GM12878 (cell line): ENCODE results near the gene FUZ. TPM values are rescaled to one million over a fixed set of nuclear protein-coding genes. Genes with fewer than 3 reads are reported as not detected.
A peak's percentile ranks its signal among the peaks of the same experiment; 100 is the strongest.

ENCODE experiments used
- ATAC-seq: fragments of 200-7000 bp; cut with Tn5 transposase; 3 replicates; pipeline ENCODE4 v1.9.1; 2020; ENCODE audit warnings: mild to moderate bottlenecking, moderate library complexity
- BruUV-seq: library from RNA; stranded (reverse); fragments of 400-500 nt; replicated peaks from 2 replicates; lab custom pipeline; 2021; lab: Mats Ljungman, UMichigan
- CTCF ChIA-PET: fragments of 300-600 bp; sonication (Branson Sonifier 250); formaldehyde crosslinking; extraction: SDS; loops from one replicate; lab custom pipeline; 2021; ENCODE audit warnings: inconsistent platforms; lab: Yijun Ruan, JAX
- POLR2A ChIA-PET: fragments of 350-600 bp; formaldehyde crosslinking; extraction: SDS; loops from one replicate; lab custom pipeline; 2021; ENCODE audit warnings: inconsistent platforms; lab: Charles Lee
- RAD21 ChIA-PET: fragments of 300-600 bp; sonication (Branson Sonifier 250); formaldehyde crosslinking; loops from one replicate; lab custom pipeline; 2023; ENCODE audit warnings: antibody characterized with exemption; ENCODE audit not compliant: unreplicated experiment; lab: Charles Lee
- SMC1A ChIA-PET: fragments of 300-600 bp; sonication (Branson Sonifier 250); formaldehyde crosslinking; loops from one replicate; lab custom pipeline; 2023; ENCODE audit not compliant: unreplicated experiment, uncharacterized antibody; lab: Charles Lee
- DNase-seq: peaks from one replicate; pipeline ENCODE4 v3.0.0-alpha.2; 2011; ENCODE audit warnings: low read depth, low spot score
- FAIRE-seq: peaks from 3 replicates; lab custom pipeline; 2011; peaks lifted over from hg19 to GRCh38; lab: Jason Lieb, UNC
- H2AFZ ChIP-seq: 2 replicates; pipeline ENCODE4 v1.6.0; 2011; ENCODE audit warnings: low read depth, low read length, control low read depth; ENCODE audit not compliant: control insufficient read depth
- H3K27ac ChIP-seq: 2 replicates; pipeline ENCODE4 v1.5.1; 2011; ENCODE audit warnings: control low read depth; ENCODE audit not compliant: control insufficient read depth, insufficient read depth
- H3K27me3 ChIP-seq, 2 experiments: replicated peaks in 1 of 2; 2 replicates each; pipeline versions ENCODE4 v1.6.0 to v1.6.1; 2011; ENCODE audit warnings: low read length in 1 of 2; ENCODE audit not compliant: control insufficient read depth in 2 of 2, insufficient read depth in 2 of 2
- H3K36me3 ChIP-seq, 2 experiments: 2 replicates each; pipeline ENCODE4 v1.5.1; 2011; ENCODE audit warnings: low read length in 1 of 2; ENCODE audit not compliant: control insufficient read depth in 2 of 2, insufficient read depth in 2 of 2
- H3K4me1 ChIP-seq: 2 replicates; pipeline ENCODE4 v1.6.1; 2011; ENCODE audit warnings: mild to moderate bottlenecking, low read length, moderate library complexity, mixed read lengths; ENCODE audit not compliant: control insufficient read depth, insufficient read depth
- H3K4me2 ChIP-seq: 2 replicates; pipeline ENCODE4 v1.6.0; 2011; ENCODE audit warnings: control low read depth; ENCODE audit not compliant: control insufficient read depth, insufficient read depth
- H3K4me3 ChIP-seq: fragments of 200-600 bp; sonication (generic); 2 replicates; pipeline ENCODE4 v1.5.1; 2016
- H3K79me2 ChIP-seq: 2 replicates; pipeline ENCODE4 v1.6.0; 2011; ENCODE audit warnings: low read length; ENCODE audit not compliant: control insufficient read depth, insufficient read depth
- H3K9ac ChIP-seq: 2 replicates; pipeline ENCODE4 v1.8.0; 2011; ENCODE audit warnings: low read length, control low read depth, mixed read lengths; ENCODE audit not compliant: control insufficient read depth, insufficient read depth
- H3K9me3 ChIP-seq: replicated peaks from 3 replicates; pipeline ENCODE4 v1.5.1; 2011; ENCODE audit warnings: mild to moderate bottlenecking, low read length; ENCODE audit not compliant: control insufficient read depth, insufficient read depth
- H4K20me1 ChIP-seq: 2 replicates; pipeline ENCODE4 v1.6.0; 2011; ENCODE audit not compliant: control insufficient read depth, insufficient read depth
- BCL11A ChIP-seq: IDR thresholded peaks from 2 replicates; pipeline ENCODE4 v1.6.1; 2011; ENCODE audit warnings: low read depth, low read length
- CEBPB ChIP-seq, 2 experiments: fragments of 150-350 bp in 1 of 2; IDR thresholded peaks; 2 replicates each; pipeline ENCODE4 v1.6.1; 2012 to 2014; ENCODE audit warnings: low read depth in 2 of 2, low read length in 2 of 2, borderline replicate concordance in 1 of 2, inconsistent platforms in 1 of 2
- CTCF ChIP-seq, 3 experiments: IDR thresholded peaks in 2 of 3; conservative IDR thresholded peaks in 1 of 3; 2 replicates each; pipeline ENCODE4 v1.5.1; 2011; ENCODE audit warnings: low read depth in 3 of 3, low read length in 3 of 3, mild to moderate bottlenecking in 3 of 3, control low read depth in 2 of 3, moderate library complexity in 2 of 3, inconsistent platforms in 1 of 3, mixed read lengths in 1 of 3; ENCODE audit not compliant: control insufficient read depth in 2 of 3, insufficient read depth in 1 of 3; ENCODE audit errors: extremely low read depth in 1 of 3
- EED ChIP-seq: sonication (generic); IDR thresholded peaks from 2 replicates; pipeline ENCODE4 v1.6.1; 2016; ENCODE audit warnings: antibody characterized with exemption, low read depth
- FOXM1 ChIP-seq: IDR thresholded peaks from 2 replicates; pipeline ENCODE4 v1.6.1; 2012; ENCODE audit warnings: low read depth, mild to moderate bottlenecking, inconsistent platforms, low read length, moderate library complexity
- JUND ChIP-seq: IDR thresholded peaks from 2 replicates; pipeline ENCODE4 v1.6.1; 2012; ENCODE audit warnings: low read depth, mild to moderate bottlenecking, low read length, improper control_type of control experiment, moderate library complexity
- POU2F2 ChIP-seq: IDR thresholded peaks from 3 replicates; pipeline ENCODE4 v1.6.1; 2011; ENCODE audit warnings: low read depth, mild to moderate bottlenecking, low read length, borderline replicate concordance
- SRF ChIP-seq, 2 experiments: IDR thresholded peaks; 2 replicates each; pipeline ENCODE4 v1.6.1; 2011; ENCODE audit warnings: low read depth in 2 of 2, low read length in 2 of 2, mild to moderate bottlenecking in 1 of 2, moderate library complexity in 1 of 2
- WGBS: methylation state at CpG from one replicate; pipeline ENCODE4 v1.1.6; 2016; ENCODE audit warnings: low lambda C conversion rate; ENCODE audit not compliant: insufficient replicate concordance, insufficient coverage; ENCODE audit errors: missing lambda C conversion rate; 5-methylcytosine and 5-hydroxymethylcytosine counted together
- in situ Hi-C: fragments of 300-500 bp; cut with MboI; formaldehyde crosslinking; loops from 9 replicates; pipeline ENCODE4 v1.14.3; 2018; ENCODE audit warnings: mixed read lengths
- intact Hi-C: fragments of 100-400 bp; cut with micrococcal nuclease; formaldehyde crosslinking; loops from one replicate; pipeline ENCODE4 v1.14.2; 2022; ENCODE audit not compliant: unreplicated experiment
- polyA plus RNA-seq, 11 experiments: library from polyadenylated mRNA; depleted of rRNA in 4 of 11; unstranded in 6 of 11; stranded (reverse) in 5 of 11; fragments of >200 nt; fragmentation: Nextera tagmentation in 4 of 11; fragmentation: Illumina TruSeq in 1 of 11; extraction: Ambion mirVana in 4 of 11; extraction: Trizol in 1 of 11; gene quantifications; 1 replicate in 1 of 11; 2 replicates in 10 of 11; pipeline versions ENCODE4 v1.2.1 to v1.2.3, GENCODE V29; 2011 to 2016; ENCODE audit warnings: inconsistent platforms in 2 of 11, missing spikeins in 2 of 11, low read depth in 1 of 11
- total RNA-seq, 4 experiments: library from RNA; depleted of rRNA in 3 of 4; stranded (reverse); fragments of >200 nt in 3 of 4; fragmentation: Illumina TruSeq in 1 of 4; extraction: Trizol in 1 of 4; gene quantifications; 2 replicates each; pipeline versions ENCODE4 v1.2.1 to v1.2.3, GENCODE V29; 2013 to 2021
- TF ChIP-seq, protein P1 (sequence below): IDR thresholded peaks from 2 replicates; pipeline ENCODE4 v1.6.1; 2011; ENCODE audit warnings: mild to moderate bottlenecking, low read depth, low read length, moderate library complexity; ENCODE audit not compliant: insufficient replicate concordance

The FUZ gene
- total and polyA plus RNA-seq, 10 of the 15 experiments (the other 5 are each of a cell fraction or from before 2014, with no cell fraction given) = 0.18 to 11.5 (median 8.8) TPM

DNA sequence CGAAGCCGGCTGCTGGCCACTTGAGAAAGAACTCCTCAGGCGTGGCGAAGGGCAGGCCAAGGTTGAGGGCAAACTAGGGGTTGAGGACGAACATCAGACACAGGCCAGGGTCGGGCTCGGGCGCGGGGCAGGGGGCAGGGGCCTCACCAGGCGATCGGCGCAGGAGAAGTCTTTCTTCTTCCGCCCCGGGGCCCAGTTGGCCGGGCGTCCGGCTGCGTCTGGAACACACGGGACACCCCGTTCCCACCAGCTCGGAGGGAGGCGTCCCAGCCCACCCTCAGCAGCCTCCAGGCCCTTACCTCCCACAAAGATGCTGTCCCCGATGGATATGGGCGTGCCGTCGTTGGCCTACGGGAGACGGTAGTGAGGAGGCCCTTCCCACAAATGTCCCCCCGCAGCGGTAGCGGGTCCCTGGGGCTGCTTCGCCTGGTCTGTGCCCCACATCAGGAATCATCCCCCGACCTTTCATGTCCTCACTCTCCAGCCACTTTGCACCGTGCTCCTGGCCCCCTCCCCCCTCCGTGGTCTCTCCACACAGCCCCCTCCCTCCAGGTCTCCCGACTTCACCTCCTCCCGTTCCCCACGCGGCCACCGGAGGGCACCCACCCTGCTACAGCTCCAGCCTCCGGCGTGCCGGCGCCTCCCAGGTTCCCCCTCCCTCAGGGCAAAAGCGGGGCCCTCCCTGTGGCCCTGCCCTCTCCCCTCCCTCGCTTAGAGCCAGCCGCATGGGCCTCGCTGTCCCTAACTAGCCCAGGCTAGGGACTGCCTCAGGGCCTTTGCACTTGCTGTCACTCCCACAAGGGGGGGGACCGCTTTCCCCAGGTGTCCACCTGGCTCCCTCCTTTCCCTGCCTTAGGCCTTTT lies 49.5 kb upstream of the FUZ start:
- FAIRE-seq = no peak
- BruUV-seq = no TSS peak
- TF ChIP-seq, protein P1, sequence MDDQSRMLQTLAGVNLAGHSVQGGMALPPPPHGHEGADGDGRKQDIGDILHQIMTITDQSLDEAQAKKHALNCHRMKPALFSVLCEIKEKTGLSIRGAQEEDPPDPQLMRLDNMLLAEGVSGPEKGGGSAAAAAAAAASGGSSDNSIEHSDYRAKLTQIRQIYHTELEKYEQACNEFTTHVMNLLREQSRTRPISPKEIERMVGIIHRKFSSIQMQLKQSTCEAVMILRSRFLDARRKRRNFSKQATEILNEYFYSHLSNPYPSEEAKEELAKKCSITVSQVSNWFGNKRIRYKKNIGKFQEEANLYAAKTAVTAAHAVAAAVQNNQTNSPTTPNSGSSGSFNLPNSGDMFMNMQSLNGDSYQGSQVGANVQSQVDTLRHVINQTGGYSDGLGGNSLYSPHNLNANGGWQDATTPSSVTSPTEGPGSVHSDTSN = no peak
- TF ChIP-seq CEBPB (IDR thresholded peaks at IDR 0.05; ENCODE audit: borderline replicate concordance in 1 of 2, low read depth in 2 of 2, low read length in 2 of 2) (no peak), CTCF (IDR thresholded peaks at IDR 0.05 in 2 of 3, conservative IDR thresholded peaks at IDR 0.05 in 1 of 3; ENCODE audit: control insufficient read depth in 2 of 3, extremely low read depth in 1 of 3, insufficient read depth in 1 of 3, low read depth in 3 of 3, low read length in 3 of 3) (peak; percentile 3 to 39 (median 21); a peak in 2 of 6 replicates), BCL11A (no peak), SRF (IDR thresholded peaks at IDR 0.05; ENCODE audit: low read depth in 2 of 2, low read length in 2 of 2) (no peak), JUND (no peak), FOXM1 (no peak), EED (no peak), POU2F2 (no peak)
- TF ChIP-seq, all 136 proteins: peak for 1
- Histone ChIP-seq H3K4me1 (peaks cover 3% of the 10 kb centered on the region; the same call in 1 of the 2 replicates), H2AFZ (no peak overlapping the region), H3K36me3 (peaks cover 9 to 28% of the 10 kb centered on the region in 2 experiments), H3K79me2 (peaks cover 18% of the 10 kb centered on the region), H3K4me3 (no peak overlapping the region), H3K27me3 (no peaks in the 10 kb centered on the region), H4K20me1 (no peaks in the 10 kb centered on the region), H3K9ac (no peak overlapping the region), H3K9me3 (no peaks in the 10 kb centered on the region), H3K27ac (no peak overlapping the region), H3K4me2 (no peak overlapping the region)
- ChIA-PET SMC1A (no interaction called here), POLR2A (no interaction called here), CTCF (interaction anchor here (1.4 to 1.5 kb wide), 2 partner anchors 9 to 12 kb away, joined by 3 read pairs; partner anchors contain the start of gene PTOV1), RAD21 (no interaction called here)
- in situ Hi-C loops = no loop called here
- no peak for ATAC-seq
- intact Hi-C loops = no loop called here
- WGBS = 99% methylated on average over 28 of the region's 49 CpGs
- no peak for DNase-seq
